ENCODE data around the gene PIK3CG.

GRCh38 chr7:106890952-106891351 lies 25.9 kb downstream of the PIK3CG start:
- TF ChIP-seq RFX5 (IDR thresholded peaks at IDR 0.05; ENCODE audit: low read depth, low read length): no peak
- TF ChIP-seq SIX5 (IDR thresholded peaks at IDR 0.05; ENCODE audit: low read depth, low read length, severe bottlenecking): no peak
- no peak for TF ChIP-seq EZH2 (IDR thresholded peaks at IDR 0.05; ENCODE audit: borderline replicate concordance, control insufficient read depth, low read depth, low read length)
- no peak for TF ChIP-seq BCLAF1 (IDR thresholded peaks at IDR 0.05)
- no peak for TF ChIP-seq REST (IDR thresholded peaks at IDR 0.05; ENCODE audit: low read depth, low read length)
- TF ChIP-seq EP300 (IDR thresholded peaks at IDR 0.05; ENCODE audit: borderline replicate concordance in 1 of 2, control insufficient read depth in 1 of 2, low read depth in 2 of 2, low read length in 2 of 2): no peak
- TF ChIP-seq ZNF592 (IDR thresholded peaks at IDR 0.05): no peak
- TF ChIP-seq POLR2A (IDR thresholded peaks at IDR 0.05; ENCODE audit: low read depth, low read length): no peak
- TF ChIP-seq NKRF (conservative IDR thresholded peaks at IDR 0.05): no peak
- no peak for TF ChIP-seq CHD4 (IDR thresholded peaks at IDR 0.05)
- no peak for TF ChIP-seq TBL1XR1 (IDR thresholded peaks at IDR 0.05; ENCODE audit: low read depth, low read length)
- TF ChIP-seq CTCF (IDR thresholded peaks at IDR 0.05 in 2 of 3, conservative IDR thresholded peaks at IDR 0.05 in 1 of 3; ENCODE audit: control insufficient read depth in 2 of 3, extremely low read depth in 1 of 3, insufficient read depth in 1 of 3, low read depth in 3 of 3, low read length in 3 of 3): no peak
